DND-41 (cell line): ENCODE measurements around the gene POT1.

ENCODE experiments used
- CTCF ChIP-seq: IDR thresholded peaks from 2 replicates; pipeline ENCODE4 v1.5.1; 2012; ENCODE audit warnings: borderline replicate concordance, low read length, moderate library complexity, mild to moderate bottlenecking; ENCODE audit not compliant: poor library complexity, severe bottlenecking; ENCODE audit errors: extremely low read depth
- EZH2 ChIP-seq: IDR thresholded peaks from 3 replicates; pipeline ENCODE4 v1.6.1; 2012; ENCODE audit warnings: borderline replicate concordance, low read depth, mild to moderate bottlenecking, moderate library complexity, low read length, inconsistent platforms; ENCODE audit not compliant: severe bottlenecking

- TF ChIP-seq CTCF (no peak), EZH2 (no peak)
Observed at GRCh38 chr7:124907490-124907889, 22.1 kb downstream of the POT1 start.
